ENCODE data around the gene ZNF804A.

GRCh38 chr2:184566716-184567115 lies 31.6 kb upstream of the ZNF804A start:
- TF ChIP-seq YY1 (IDR thresholded peaks at IDR 0.05; ENCODE audit: insufficient read depth, insufficient read length) (no peak), SUZ12 (IDR thresholded peaks at IDR 0.05; ENCODE audit: extremely low read depth, insufficient read depth, insufficient read length) (no peak), ZNF274 (IDR thresholded peaks at IDR 0.05; ENCODE audit: low read depth, low read length) (no peak)
